HG03103 (cell line): ENCODE measurements around the gene PCDHB6.
"Not testable (repeated sequence)": the region's sequence is repeated elsewhere in the genome, so short reads cannot be mapped to it uniquely, and the experiment has no call there.

Experiments
- ATAC-seq: cut with Tn5 transposase; IDR thresholded peaks from one replicate; pipeline ENCODE4 v1.9.1; 2021; ENCODE audit warnings: low read depth; ENCODE audit not compliant: unreplicated experiment

The PCDHB6 gene

GRCh38 chr5:141201126-141201525, 51.3 kb downstream of the PCDHB6 start:
- ATAC-seq = not testable (repeated sequence)

GRCh38 chr5:141201646-141202045, 51.8 kb downstream of the PCDHB6 start:
- ATAC-seq = not testable (repeated sequence)
